HCT116 (cell line): Measurements from ENCODE around the gene TAOK3. TPM values are rescaled to one million over a fixed set of nuclear protein-coding genes. Genes with fewer than 3 reads are reported as not detected.

Source experiments
- ATAC-seq: fragments of 200-7000 bp; cut with Tn5 transposase; 2 replicates; pipeline ENCODE4 v1.9.1; 2020; ENCODE audit warnings: mild to moderate bottlenecking, moderate library complexity
- BruUV-seq: library from RNA; stranded (reverse); fragments of 400-500 nt; replicated peaks from 2 replicates; lab custom pipeline; 2021; lab: Mats Ljungman, UMichigan
- CTCF ChIA-PET: fragments of 300-600 bp; sonication (Branson Sonifier 250); formaldehyde crosslinking; loops from one replicate; lab custom pipeline; 2021; ENCODE audit warnings: antibody characterized with exemption; lab: Charles Lee
- POLR2A ChIA-PET: fragments of 300-600, 350-600 bp; sonication (Branson Sonifier 250); formaldehyde crosslinking; loops from one replicate; lab custom pipeline; 2021; ENCODE audit warnings: antibody characterized with exemption; lab: Charles Lee
- RAD21 ChIA-PET, 2 experiments: fragments of 300-600 bp; sonication (Branson Sonifier 250); formaldehyde crosslinking; loops; one replicate each; lab custom pipeline; 2023; ENCODE audit warnings: low total read pairs in 2 of 2; ENCODE audit not compliant: uncharacterized antibody in 2 of 2, unreplicated experiment in 2 of 2, low non-redundant PET in 1 of 2; lab: Charles Lee
- DNase-seq: peaks from one replicate; pipeline ENCODE4 v3.0.0-alpha.2; 2010; ENCODE audit warnings: low read depth, low spot score
- H2AFZ ChIP-seq: fragments of 200-600 bp; shearing (Covaris generic), sonication (generic); 2 replicates; pipeline ENCODE4 v1.6.1; 2017; ENCODE audit warnings: low read depth, mixed run types, mixed read lengths, antibody characterized with exemption, low read length; ENCODE audit not compliant: poor library complexity, severe bottlenecking
- H3K27ac ChIP-seq: 2 replicates; pipeline ENCODE4 v1.5.1; 2012; ENCODE audit warnings: low read depth, low read length
- H3K27me3 ChIP-seq: fragments of 200-600 bp; sonication (generic); 2 replicates; pipeline ENCODE4 v1.6.1; 2016; ENCODE audit warnings: mixed run types, low read length, mixed read lengths; ENCODE audit not compliant: insufficient read depth
- H3K36me3 ChIP-seq, 2 experiments: fragments of 200-500 bp in 1 of 2; fragments of 200-600 bp in 1 of 2; sonication (Bioruptor generic) in 1 of 2; sonication (generic) in 1 of 2; 2 replicates each; pipeline versions ENCODE4 v1.5.1 to v1.6.1; 2014 to 2016; ENCODE audit warnings: low read length in 2 of 2, inconsistent platforms in 1 of 2, mixed read lengths in 1 of 2, mixed run types in 1 of 2; ENCODE audit not compliant: insufficient read depth in 2 of 2, control insufficient read depth in 1 of 2
- H3K4me1 ChIP-seq, 2 experiments: fragments of 200-600 bp in 1 of 2; sonication (generic) in 1 of 2; 2 replicates each; pipeline versions ENCODE4 v1.5.1 to v1.6.1; 2012 to 2017; ENCODE audit warnings: low read length in 2 of 2, inconsistent platforms in 1 of 2, mild to moderate bottlenecking in 1 of 2, mixed read lengths in 1 of 2, mixed run types in 1 of 2, moderate library complexity in 1 of 2; ENCODE audit not compliant: insufficient read depth in 2 of 2, control insufficient read depth in 1 of 2
- H3K4me2 ChIP-seq: fragments of 200-600 bp; sonication (generic); 2 replicates; pipeline ENCODE4 v1.6.1; 2017; ENCODE audit warnings: mixed run types, low read length, mixed read lengths
- H3K4me3 ChIP-seq, 2 experiments: fragments of 200-600 bp in 1 of 2; sonication (generic) in 1 of 2; replicated peaks in 1 of 2; 2 replicates each; pipeline ENCODE4 v1.5.1; 2011 to 2016; ENCODE audit warnings: low read length in 2 of 2, control low read depth in 1 of 2, low read depth in 1 of 2, mild to moderate bottlenecking in 1 of 2, mixed read lengths in 1 of 2, mixed run types in 1 of 2
- H3K79me2 ChIP-seq: fragments of 200-600 bp; sonication (generic); 2 replicates; pipeline ENCODE4 v1.6.1; 2017; ENCODE audit warnings: mild to moderate bottlenecking, mixed run types, low read length, moderate library complexity, mixed read lengths; ENCODE audit not compliant: insufficient read depth
- H3K9ac ChIP-seq: fragments of 200-600 bp; sonication (generic); 2 replicates; pipeline ENCODE4 v1.6.1; 2016; ENCODE audit warnings: low read length, mixed read lengths
- H3K9me2 ChIP-seq: fragments of 200-600 bp; sonication (generic), shearing (Covaris generic); 2 replicates; pipeline ENCODE4 v1.6.1; 2017; ENCODE audit warnings: mixed run types, mild to moderate bottlenecking, moderate library complexity; ENCODE audit not compliant: insufficient read depth
- H3K9me3 ChIP-seq, 2 experiments: fragments of 200-500 bp in 1 of 2; fragments of 200-600 bp in 1 of 2; sonication (Bioruptor generic) in 1 of 2; sonication (generic) in 1 of 2; 2 replicates each; pipeline ENCODE4 v1.6.1; 2014 to 2017; ENCODE audit warnings: low read length in 2 of 2, mixed read lengths in 2 of 2, inconsistent platforms in 1 of 2, low read depth in 1 of 2, mild to moderate bottlenecking in 1 of 2, mixed run types in 1 of 2, moderate library complexity in 1 of 2; ENCODE audit not compliant: control insufficient read depth in 1 of 2, insufficient read depth in 1 of 2
- H4K20me1 ChIP-seq: fragments of 200-600 bp; sonication (generic), shearing (Covaris generic); 2 replicates; pipeline ENCODE4 v1.6.1; 2017; ENCODE audit warnings: mixed run types, mild to moderate bottlenecking, moderate library complexity; ENCODE audit not compliant: insufficient read depth
- ATF3 ChIP-seq: IDR thresholded peaks from 2 replicates; pipeline ENCODE4 v1.6.1; 2012
- CBX3 ChIP-seq: IDR thresholded peaks from 2 replicates; pipeline ENCODE4 v1.6.1; 2012; ENCODE audit warnings: low read depth
- CEBPB ChIP-seq: IDR thresholded peaks from 2 replicates; pipeline ENCODE4 v1.6.1; 2012; ENCODE audit warnings: low read depth
- EGR1 ChIP-seq: IDR thresholded peaks from 2 replicates; pipeline ENCODE4 v1.6.1; 2012; ENCODE audit warnings: low read depth
- ELF1 ChIP-seq: IDR thresholded peaks from 2 replicates; pipeline ENCODE4 v1.6.1; 2012; ENCODE audit warnings: low read depth, borderline replicate concordance
- EZH2 ChIP-seq: fragments of 200-600 bp; sonication (generic); IDR thresholded peaks from 2 replicates; pipeline ENCODE4 v1.6.1; 2017; ENCODE audit warnings: antibody characterized with exemption, mixed run types
- EZH2phosphoT487 ChIP-seq: fragments of 200-600 bp; IDR thresholded peaks from 2 replicates; pipeline ENCODE4 v1.6.1; 2018; ENCODE audit warnings: antibody characterized with exemption, borderline replicate concordance
- JUND ChIP-seq: IDR thresholded peaks from 2 replicates; pipeline ENCODE4 v1.6.1; 2012
- POLR2A ChIP-seq: IDR thresholded peaks from 2 replicates; pipeline ENCODE4 v1.7.0; 2011; ENCODE audit warnings: borderline replicate concordance; ENCODE audit not compliant: insufficient read depth, insufficient read length; ENCODE audit errors: extremely low read depth
- POLR2AphosphoS5 ChIP-seq: IDR thresholded peaks from 2 replicates; pipeline ENCODE4 v1.6.1; 2011; ENCODE audit warnings: mild to moderate bottlenecking, low read depth, low read length, moderate library complexity
- RAD21 ChIP-seq: IDR thresholded peaks from 2 replicates; pipeline ENCODE4 v1.6.1; 2012; ENCODE audit warnings: low read depth, mild to moderate bottlenecking
- SP1 ChIP-seq: IDR thresholded peaks from 2 replicates; pipeline ENCODE4 v1.6.1; 2012; ENCODE audit warnings: low read depth
- TCF7L2 ChIP-seq: IDR thresholded peaks from 2 replicates; pipeline ENCODE4 v1.7.0; 2011; ENCODE audit warnings: borderline replicate concordance, inconsistent platforms; ENCODE audit not compliant: insufficient read depth, insufficient read length; ENCODE audit errors: extremely low read depth
- YY1 ChIP-seq: IDR thresholded peaks from 2 replicates; pipeline ENCODE4 v1.6.1; 2011; ENCODE audit warnings: low read length, low read depth, moderate library complexity, mild to moderate bottlenecking; ENCODE audit not compliant: insufficient replicate concordance; ENCODE audit errors: extremely low read depth
- ZBTB33 ChIP-seq: IDR thresholded peaks from 2 replicates; pipeline ENCODE4 v1.6.1; 2011; ENCODE audit warnings: mild to moderate bottlenecking, low read length, moderate library complexity; ENCODE audit not compliant: insufficient replicate concordance; ENCODE audit errors: extremely low read depth
- ZFX ChIP-seq: fragments of 450-650 bp; IDR thresholded peaks from 2 replicates; pipeline ENCODE4 v1.6.1; 2017
- ZNF274 ChIP-seq: fragments of 200-500 bp; sonication (Bioruptor generic); IDR thresholded peaks from 2 replicates; pipeline ENCODE4 v1.6.1; 2014; ENCODE audit warnings: mild to moderate bottlenecking, low read depth, low read length, inconsistent platforms
- intact Hi-C: fragments of 100-400 bp; cut with micrococcal nuclease; formaldehyde crosslinking; loops from 2 replicates; pipeline ENCODE4 v1.10.0; 2022
- total RNA-seq: library from RNA; stranded (reverse); gene quantifications from one replicate; pipeline ENCODE4 v1.2.1, GENCODE V29; 2021; ENCODE audit not compliant: unreplicated experiment

The TAOK3 gene
- total RNA-seq, 1 experiment from 2014 or later, result 10.5 TPM

GRCh38 chr12:118418385-118419057, 45.8 kb upstream of the TAOK3 start:
- BruUV-seq, result no TSS peak
- peaks cover 5 to 9% of the 10 kb centered on the region in 2 experiments; a peak in 3 of 4 replicates for H3K4me1 ChIP-seq
- H3K4me2 ChIP-seq, result no peak overlapping the region
- CTCF ChIA-PET, result interaction anchor here (1.5 kb wide), 1 partner anchor 13 kb away, joined by 5 read pairs; no protein-coding TSS in a partner anchor
- DNase-seq, result no peak
- H2AFZ ChIP-seq, result no peak overlapping the region
- TF ChIP-seq CEBPB (no peak), SP1 (no peak), ZFX (no peak), CBX3 (no peak), TCF7L2 (no peak), EZH2phosphoT487 (no peak), YY1 (no peak), JUND (no peak), RAD21 (no peak), ZBTB33 (no peak), EZH2 (no peak), POLR2A (no peak), ATF3 (no peak), ELF1 (no peak), POLR2AphosphoS5 (no peak), ZNF274 (no peak), EGR1 (no peak)
- TF ChIP-seq, all 23 proteins: peak for 0
- Histone ChIP-seq H3K9me3 (no peaks in the 10 kb centered on the region), H3K9me2 (no peaks in the 10 kb centered on the region), H3K79me2 (no peaks in the 10 kb centered on the region), H3K36me3 (peaks cover 11 to 15% of the 10 kb centered on the region in 2 experiments; a peak in 3 of 4 replicates), H3K9ac (no peak overlapping the region), H3K27me3 (no peaks in the 10 kb centered on the region), H3K4me3 (no peak overlapping the region), H4K20me1 (no peaks in the 10 kb centered on the region), H3K27ac (no peak overlapping the region)
- ATAC-seq, result no peak
- intact Hi-C loops, result no loop called here
- RAD21 ChIA-PET, result no interaction called here
- POLR2A ChIA-PET, result no interaction called here
